ENCODE measurements around the gene CDX1.
A peak's percentile ranks its signal among the peaks of the same experiment; 100 is the strongest.

CDX1 gene

DNA sequence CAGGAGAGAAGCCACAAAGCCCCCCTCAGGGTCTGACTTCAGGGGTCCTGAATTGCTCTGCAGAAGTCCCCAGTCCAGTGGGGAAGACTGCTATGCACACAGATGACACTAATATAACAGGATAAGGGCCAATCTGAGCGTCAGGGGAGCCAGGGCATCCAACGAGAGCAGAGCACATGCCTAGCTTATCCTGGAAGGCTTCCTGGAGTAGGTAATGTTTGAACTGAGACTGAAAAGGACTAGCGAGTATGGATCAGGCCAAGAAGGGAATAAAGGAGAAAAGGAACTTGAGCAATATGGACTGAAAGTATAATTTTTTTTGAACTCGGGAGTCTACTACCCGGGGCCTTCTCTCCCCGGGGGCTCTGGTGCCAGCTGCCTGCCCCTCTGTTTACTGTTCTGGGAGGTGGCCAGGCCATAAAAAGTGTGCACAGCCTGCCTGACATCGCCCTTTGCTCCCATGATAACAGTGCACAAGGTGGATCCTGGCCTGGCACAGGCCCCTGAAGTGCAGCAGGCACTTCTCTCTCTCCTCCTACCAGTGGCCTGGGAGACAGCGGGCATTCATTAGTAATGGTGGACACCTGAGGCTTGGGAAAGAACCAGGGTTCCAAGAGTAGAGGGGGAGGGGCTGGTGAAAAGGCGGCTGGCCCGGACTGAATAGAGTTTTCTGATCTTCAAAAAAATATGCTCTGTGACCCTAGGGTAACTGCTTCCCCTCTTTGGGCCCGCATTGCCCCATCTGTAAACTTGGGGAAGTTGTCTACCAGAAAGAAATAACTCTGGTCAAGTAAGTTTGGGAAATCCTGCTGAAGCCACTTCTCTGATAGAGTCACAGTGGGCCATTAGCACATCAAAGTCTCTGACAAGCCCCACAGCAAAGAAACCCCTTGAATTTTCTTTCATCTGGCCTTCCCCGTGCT lies 18.7 kb downstream of the CDX1 start:
- peak; percentile 83 to 87 for DNase-seq

DNA sequence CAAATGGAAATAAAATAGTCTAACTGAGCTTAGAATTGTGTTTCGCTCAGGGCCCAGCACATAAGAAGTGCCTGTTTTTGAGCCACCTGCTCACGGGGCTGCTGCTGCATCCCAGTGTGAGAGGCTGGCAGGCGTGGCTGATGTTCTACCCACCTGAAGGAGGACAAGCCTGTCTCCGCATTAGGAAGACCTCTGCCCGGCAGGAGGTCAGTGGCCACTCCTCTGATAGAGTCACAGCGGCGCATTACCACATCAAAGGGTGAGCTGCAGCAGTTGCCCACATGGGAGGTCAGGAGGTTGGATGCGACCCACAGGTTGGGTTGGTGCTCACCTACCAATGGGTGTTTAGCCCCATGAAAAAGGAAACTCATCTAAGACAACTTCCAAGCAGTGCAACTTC lies 19.6 kb downstream of the CDX1 start:
- DNase-seq, result no peak

DNA sequence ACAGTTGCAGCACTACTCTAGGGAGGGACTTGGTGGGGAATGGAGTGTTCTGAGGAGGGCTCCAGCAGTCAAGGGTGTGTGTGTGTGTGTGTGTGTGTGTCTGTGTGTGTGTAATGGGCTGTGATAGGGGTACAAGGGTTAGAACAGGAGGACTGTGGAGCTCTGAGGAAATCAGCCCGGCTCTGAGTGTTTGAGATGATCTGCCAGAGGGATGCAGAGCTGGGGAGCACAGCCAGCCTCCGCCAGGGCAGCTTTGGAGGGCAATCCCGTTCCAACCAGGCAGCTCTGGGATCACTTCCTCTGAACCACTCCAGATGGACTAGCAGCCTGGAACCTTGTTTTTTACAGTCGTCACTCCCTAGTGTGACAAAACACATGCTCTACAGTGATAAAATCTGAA lies 20.3 kb downstream of the CDX1 start:
- no peak for DNase-seq

DNA sequence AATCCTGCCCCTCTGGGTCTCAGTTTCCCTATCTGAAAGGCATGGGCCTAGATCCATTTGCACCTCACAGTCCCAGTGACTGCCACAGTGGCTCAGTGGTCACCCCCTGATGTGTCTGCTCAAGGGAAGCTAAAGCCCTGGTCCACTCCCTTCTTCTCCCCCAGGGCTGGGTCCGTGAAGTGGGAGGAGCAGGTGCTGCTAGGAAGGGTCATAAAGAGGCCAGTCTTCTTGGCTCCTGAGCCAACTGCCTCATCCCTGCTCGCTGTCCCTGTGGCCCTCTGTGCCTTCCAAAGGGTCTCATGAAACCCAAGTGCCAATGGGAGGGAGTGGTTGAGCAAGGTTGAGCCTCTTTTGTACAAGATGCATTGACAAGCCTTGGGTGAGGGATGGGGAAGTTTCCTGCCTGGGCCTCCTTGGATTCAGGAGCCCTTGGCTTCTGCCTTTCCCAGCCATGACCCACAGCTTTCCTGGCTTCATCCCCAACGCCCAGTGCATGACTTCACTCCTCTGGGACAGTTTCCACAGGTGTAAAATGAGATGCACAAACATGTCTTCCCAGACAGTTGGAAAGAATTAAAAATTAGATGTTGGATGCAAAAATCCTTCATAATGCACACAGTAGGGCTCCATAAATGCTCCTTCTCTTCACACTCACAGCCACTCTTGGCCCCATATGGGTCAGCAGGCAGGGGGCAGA lies 21.7 kb downstream of the CDX1 start:
- no peak for DNase-seq

DNA sequence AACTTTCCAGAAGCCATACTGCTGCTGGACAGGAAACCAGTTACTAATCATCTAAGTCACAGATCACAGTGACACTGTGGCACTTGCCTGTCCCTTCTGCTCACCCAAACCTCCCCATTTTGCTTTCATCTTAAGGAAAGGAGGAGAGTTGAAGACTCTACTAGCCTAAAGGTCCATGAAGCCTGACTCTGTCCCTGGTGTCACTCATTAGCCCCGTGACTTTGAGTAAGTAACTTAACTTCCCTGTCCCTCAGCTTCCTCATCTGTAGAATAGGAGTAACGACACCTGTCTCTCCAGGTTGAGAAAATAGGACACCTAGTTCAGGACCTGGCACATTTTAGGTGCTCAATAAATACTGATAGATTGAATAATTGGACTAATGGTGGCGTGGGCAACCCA lies 22.7 kb downstream of the CDX1 start:
- DNase-seq, result peak; percentile 28 to 71

DNA sequence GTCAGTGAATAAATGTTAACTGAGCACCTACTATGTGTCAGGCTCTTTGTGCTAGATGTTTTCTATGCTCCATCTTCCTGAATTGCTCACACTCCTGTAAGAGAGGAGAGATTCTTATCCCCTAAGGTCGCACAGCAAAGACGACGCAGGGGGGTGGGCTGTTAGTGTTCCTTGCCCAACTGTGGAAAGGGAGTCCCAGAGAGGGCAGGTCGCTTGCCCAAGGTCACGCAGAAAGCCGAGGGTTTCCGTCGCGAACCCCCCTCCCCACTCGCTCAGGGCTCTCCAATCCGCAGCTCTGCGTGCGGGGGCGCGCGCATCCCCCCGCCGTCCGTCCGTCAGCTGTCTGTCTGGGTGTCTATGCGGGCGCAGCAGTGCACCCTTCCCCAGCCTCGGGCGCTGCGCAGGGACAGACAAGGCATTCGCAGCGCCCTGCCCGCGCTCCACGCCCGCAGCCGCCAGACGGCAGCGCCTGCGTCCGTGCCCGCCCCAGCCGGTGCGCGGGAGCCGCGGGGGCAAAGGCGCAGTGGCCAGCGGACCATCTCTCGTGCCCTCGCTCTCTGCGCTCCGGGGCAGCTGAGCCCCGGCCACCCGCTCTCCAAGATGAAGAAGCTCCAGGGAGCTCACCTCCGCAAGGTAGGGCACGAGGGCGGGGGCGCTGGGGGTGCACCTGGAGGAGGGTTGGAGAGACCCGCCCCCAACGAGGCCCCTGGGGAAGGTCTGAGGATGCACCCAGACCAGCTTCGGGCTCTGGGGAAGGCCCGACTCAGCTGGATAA lies 23.3 kb downstream of the CDX1 start, which contains the start of gene SLC6A7:
TSS of gene SLC6A7 (plus strand) at position 335 of the 775 bp plus-strand sequence. CDS start at position 601, 266 bp downstream.
- DNase-seq, result no peak

DNA sequence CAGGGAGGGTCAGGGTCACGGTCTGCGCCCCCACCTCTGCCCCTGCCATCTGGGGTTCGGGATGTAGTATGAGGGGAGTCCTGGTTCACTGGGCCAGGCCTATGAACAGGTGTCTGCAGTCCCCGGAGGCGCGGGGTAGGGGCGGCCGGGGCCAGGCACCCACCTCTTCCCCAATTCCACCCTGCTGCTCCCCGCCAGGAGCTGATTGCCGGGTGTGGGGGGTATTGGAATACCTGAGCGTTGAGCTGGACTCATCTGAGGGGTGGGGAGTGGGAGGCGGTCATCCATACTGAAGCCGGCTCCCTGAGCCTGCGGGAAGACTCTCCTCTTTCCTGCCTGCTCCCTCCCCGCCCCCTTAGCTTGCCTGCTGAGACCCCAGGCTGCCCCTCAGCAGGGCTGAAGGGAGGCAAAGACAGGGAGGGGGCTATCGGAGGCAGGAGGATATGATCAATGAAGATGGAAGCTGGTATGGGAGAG lies 24.0 kb downstream of the CDX1 start:
- DNase-seq, result no peak

DNA sequence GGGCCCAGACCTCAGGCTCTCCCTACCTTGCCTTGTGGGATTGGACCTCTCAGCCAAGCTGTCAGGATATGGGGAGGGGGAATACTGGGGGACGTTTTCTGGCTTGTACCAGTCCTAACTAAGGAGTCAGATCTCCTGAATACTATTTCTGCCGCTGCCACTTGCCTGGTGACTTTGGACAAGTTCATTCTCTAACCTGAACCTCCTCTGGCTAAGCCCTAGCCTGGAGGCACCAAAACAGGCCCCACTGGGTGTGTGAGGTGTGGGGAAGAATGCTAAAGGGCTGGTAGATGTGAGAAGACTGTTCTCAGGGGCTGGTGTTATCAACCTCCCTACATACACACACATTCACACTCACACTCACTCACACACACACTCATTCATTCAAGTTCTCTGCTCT lies 24.4 kb downstream of the CDX1 start:
- no peak for DNase-seq

DNA sequence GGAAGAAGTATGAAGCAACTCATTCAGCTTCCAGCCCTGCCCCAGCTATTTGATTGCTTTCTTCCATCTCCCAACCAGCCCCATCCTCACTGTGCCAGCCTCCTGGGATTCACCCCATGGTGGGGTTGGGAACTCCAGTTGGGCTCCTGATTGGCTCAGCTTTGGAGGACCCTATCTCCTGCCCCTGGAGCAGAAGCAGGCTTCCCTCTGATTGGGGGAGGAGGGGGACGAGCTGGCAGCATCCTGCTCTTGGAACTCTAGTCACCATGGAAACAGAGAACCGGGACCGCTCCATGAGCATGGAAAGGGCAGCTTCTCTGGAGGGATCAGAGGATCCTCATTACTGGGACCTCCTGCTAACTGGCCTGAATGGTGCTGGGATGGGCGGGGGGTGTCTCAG lies 25.9 kb downstream of the CDX1 start:
- DNase-seq, result no peak

DNA sequence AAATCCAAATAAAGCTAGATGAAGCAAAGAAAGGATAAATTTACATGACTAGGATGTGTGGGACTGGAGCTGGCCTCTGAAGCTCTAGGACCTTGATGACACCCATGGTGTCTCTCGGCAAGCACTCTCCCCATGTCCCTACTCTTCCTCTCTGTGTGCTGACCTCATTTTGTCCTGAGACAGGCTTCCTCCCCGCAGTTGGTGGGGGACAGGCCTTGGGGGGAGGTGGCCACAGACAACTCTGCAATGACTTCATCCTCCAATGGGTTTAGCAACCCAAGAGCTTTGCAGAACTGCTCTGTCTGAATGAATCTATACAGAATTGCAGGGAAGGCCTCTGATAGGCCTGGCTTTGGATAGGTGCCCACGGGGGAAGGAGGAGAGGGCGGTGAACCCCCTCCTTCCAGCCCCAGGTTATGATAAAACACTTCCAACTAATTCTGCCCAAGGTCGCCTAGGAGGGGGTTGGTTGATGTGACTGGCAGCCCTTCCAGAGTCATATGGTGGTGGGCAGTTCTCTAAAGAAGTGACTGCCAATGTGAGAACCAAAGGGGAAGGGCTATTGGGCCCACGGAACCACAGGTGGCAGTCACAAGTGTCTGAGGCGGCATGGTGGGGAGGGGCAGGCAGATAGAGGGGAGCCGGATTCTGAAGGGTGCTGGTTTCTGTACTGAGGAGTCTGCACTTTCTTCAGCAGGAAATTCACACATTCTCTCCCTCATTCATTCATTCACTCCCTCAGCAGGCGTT lies 29.3 kb downstream of the CDX1 start:
- peak; percentile 61 to 83 for DNase-seq

DNA sequence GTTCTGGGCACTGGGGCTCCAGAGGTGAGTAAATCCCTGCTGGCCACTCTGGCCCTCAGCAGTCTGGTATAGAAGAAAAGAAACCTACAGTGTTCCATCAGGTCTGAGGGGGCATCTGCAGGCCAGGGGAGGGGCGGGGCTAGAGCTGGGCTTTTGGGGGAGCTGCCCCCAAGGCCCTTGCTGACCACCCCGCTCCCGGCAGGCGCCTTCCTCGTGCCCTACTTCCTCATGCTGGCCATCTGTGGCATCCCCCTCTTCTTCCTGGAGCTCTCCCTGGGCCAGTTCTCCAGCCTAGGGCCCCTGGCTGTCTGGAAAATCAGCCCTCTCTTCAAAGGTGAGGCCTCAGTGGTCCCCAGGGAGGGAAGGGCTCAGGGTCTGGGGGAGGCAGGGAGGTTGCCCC lies 29.9 kb downstream of the CDX1 start:
- no peak for DNase-seq

DNA sequence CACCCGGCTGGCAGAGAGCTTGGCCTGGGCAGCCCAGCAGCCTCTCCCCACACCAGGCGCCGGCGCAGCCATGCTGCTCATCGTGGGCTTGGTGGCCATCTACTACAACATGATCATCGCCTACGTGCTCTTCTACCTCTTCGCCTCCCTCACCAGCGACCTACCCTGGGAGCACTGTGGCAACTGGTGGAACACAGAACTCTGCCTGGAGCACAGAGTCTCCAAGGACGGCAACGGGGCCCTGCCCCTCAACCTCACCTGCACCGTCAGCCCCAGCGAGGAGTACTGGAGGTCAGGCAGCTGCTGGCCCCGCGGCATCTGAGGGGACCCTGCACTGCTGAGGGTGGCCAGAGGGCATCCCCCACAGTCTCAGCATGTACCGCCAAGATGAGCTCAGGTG lies 30.4 kb downstream of the CDX1 start:
- no peak for DNase-seq

DNA sequence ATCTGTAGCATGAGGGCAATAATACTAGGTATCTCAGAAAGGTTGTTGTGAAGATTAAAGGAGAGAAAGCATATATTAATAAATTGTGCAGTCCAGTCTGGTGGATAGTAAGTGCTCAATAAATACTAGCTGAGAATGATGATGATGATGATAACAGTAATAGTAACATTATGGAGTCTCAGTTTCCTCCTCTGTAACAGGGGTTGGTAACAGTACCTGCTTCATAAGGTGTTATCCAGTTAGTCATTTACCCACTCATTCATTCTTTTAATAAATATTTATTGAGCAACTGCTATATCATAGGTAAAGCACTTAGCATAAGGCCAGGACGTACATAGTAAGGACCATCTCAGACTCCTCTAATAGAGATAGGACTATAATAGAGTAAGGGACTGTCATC lies 30.9 kb downstream of the CDX1 start:
- no peak for DNase-seq

DNA sequence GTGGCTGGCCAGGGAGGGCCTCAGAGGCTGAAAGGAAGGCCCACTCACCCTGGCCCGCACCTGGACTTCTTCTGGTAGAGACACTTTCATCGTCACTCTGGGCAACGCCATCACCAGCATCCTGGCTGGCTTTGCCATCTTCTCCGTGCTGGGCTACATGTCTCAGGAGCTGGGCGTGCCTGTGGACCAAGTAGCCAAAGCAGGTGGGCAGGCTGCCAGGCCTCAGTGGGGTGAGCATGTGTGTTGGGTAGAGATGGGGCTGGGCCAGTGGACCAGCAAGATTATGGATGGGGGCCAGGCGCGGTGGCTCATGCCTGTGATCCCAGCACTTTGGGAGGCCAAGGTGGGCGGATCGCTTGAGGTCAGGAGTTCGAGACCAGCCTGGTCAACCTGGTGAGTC lies 35.9 kb downstream of the CDX1 start:
- DNase-seq, result no peak

DNA sequence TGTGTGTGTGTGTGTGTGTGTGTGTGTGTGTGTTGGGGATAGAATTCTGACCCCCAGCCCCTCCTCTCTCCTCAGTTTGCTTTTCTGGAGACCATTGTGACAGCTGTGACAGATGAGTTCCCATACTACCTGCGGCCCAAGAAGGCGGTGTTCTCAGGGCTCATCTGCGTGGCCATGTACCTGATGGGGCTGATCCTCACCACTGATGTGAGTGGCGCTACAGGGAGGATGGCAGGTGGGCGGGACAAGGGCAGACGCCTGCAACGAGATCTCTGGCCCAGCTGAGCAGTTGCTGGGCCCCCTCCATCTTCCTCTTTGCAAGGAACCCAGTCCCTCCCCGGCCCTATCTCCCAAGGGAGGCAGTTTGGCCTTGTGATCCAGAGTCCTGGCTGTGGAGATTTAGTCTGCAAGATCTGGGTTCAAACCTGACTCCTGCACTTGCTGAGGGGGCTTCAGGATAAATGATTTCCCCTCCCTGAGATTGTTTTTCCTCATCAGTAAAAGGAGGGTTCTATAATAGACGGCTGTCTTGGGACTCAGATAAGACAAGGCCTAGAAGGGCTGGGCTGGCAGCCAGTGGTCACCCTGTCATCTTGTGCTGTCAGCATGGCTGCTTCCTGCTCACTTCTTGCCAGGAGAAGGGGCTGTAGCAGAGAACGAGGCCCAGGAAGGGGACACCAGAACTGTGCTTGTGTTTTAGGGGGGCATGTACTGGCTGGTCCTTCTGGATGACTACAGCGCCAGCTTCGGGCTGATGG lies 37.4 kb downstream of the CDX1 start:
- no peak for DNase-seq

DNA sequence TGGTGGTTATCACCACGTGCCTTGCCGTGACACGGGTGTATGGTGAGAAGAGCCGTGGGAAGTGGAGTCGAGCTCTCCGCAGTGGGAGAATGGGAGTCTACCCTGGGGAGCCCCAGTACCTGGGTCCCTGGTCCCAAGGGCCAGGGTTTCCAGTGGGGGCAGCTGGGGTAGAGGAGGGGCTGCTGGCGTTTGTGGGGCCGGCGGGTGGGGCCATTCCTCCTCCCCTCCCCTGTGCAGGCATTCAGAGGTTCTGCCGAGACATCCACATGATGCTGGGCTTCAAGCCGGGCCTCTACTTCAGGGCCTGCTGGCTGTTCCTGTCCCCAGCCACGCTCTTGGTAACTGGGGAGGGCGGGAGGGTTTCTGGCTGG lies 38.0 kb downstream of the CDX1 start:
- DNase-seq, result no peak

DNA sequence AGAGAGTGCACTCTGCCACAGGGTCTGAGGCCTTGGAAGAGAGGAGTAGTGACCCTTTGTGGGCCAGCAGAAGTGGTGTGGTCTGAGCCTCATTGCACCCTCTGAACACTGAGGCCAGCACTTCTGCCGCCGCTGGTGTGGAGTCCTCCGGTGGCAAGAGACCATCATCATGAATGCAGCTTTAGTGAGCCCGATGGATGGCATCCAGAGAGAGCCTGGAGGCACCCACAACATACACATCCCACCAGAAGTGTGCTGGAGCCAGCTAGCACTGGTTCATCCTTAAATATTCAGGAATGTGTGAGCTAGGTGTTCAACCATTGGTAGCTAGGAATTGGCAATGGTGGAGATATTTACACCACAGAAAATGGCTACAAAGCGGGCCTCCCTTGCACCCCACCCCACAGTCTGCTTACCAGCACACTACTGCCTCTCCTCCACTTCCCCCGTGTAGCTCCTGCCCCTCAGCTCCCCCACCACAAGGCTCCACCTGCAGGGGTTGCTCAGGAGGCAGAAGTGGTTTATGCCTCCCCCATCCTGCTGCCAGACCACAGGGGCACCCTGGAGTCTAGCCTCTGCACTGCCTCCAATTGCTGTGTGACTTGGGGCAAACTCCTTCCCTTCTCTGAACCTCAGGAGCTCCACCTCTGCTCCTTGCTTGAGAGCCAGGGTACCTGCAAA lies 39.7 kb downstream of the CDX1 start:
- DNase-seq, result no peak

DNA sequence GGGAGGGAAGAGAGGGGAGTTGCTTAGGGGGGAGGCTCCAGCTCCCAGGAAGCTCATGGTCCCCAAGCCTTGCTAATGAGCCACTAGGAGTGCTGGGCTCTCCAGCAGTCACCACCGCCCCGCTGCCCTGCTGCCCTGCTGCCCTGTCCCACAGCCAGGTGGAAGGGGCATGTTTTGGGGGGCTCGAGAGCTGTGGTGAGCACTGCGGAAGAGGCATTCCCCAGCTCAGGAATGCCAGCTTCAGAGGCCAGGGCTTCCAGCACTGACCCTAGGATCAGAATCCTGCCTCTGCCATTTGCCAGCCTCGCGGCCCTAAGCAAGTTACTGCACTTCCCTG lies 40.2 kb downstream of the CDX1 start:
- DNase-seq, result no peak

DNA sequence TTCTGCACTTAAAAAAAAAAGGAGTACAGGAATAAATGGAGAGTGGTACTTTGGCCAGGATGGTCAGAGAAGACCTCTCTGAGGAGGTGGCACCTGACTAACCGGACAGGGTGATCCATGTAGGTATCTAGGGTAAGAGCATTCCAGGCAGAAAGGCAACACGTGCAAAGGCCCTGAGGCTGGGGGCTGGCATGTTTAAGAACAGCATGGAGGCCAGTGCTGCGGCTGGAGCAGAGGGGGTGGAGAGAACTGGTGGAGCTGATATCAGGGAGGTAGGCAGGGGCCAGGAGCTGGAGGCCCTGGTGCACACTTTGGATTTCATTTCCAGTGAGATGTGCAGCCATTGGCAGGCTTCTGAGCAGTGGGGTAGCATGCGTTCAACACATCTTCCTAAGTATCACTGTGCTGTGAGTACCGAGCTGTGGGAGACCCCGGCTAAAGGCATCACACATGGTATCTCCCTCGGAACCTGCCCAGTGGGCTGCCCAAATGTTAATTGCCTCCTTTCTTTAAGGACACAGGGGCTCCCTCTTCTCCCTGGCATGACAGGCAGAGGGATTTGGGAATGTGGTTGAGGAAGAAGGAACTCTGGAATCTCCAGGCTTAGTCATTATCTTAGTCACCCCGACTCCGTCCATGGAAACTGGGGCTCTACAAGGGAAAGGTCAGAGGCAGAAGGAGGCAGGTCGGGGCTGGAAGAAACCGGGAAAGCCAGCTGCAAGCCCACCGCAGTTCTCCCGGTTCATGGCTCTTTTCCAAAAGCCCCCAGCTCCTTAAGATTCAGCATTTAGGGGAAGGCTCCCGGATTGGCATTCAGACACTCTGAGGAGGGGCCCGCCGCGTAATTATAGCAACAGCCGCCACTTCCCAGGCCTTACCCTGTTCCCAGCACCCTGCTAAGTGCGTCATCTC lies 41.9 kb downstream of the CDX1 start:
- DNase-seq, result no peak

DNA sequence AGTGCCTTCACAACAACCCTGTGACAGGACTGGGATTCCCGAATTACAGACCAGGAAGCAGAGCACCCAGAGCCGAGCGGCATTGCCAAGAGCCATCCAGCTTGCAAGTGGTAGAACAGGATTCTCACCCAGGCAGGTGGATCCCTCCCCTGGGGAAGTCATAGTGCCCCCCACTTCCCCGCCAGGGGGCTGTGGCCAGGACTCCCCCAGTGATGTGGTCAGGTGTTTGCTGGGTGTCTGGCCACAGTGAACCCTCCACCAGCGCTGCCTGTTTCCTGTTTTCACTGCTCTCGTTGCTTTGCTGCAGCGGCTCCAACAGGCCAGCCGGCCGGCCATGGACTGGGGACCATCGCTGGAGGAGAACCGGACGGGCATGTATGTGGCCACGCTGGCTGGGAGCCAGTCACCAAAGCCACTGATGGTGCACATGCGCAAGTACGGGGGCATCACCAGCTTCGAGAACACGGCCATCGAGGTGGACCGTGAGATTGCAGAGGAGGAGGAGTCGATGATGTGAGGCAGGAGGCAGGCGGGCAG lies 42.6 kb downstream of the CDX1 start:
- DNase-seq, result peak; percentile 31 to 74
